ENCODE data around the gene ZNF701. TPM values are rescaled to one million over a fixed set of nuclear protein-coding genes. Genes with fewer than 3 reads are reported as not detected.
A peak's percentile ranks its signal among the peaks of the same experiment; 100 is the strongest.
"Not testable (repeated sequence)": the region's sequence is repeated elsewhere in the genome, so short reads cannot be mapped to it uniquely, and the experiment has no call there.

The ZNF701 gene
- total and polyA plus RNA-seq, 3 donors from 2014 or later, result 8.9 to 22.4 (median 21.3) TPM

DNA sequence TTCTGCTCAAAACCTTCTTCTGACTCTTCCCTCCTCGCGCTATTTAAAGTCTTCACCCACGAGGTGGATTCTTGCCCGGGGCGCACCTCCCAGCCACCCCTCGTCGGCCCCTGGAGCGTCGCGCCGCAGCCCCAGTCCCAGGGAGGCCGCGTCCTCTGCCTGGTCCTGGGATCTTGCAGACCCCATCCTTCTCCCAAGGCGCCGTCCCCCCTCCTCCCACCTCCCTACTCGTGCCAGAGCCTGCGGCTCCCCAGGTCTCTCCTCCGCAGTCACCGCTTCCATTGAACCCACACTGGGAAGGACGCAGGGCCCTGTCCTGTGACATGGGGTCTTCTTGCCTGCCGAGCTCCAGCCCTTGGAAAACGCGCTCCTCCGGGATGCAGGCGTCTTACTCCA is 42.1 kb upstream of the ZNF701 start:
- DNase-seq, result no peak
- Histone ChIP-seq H3K27me3 (no peaks in the 10 kb centered on the region), H3K4me3 (peak overlapping the region; percentile 77 to 82), H3K36me3 (ENCODE audit: low read depth, missing control alignments) (no peaks in the 10 kb centered on the region), H3K9me3 (no peaks in the 10 kb centered on the region), H3K4me1 (peaks cover 5% of the 10 kb centered on the region), H3K27ac (peak overlapping the region; percentile 31 to 85)
- intact Hi-C loops (cut with DNase I; ENCODE audit: low total_unique reads), result no loop called here
- WGBS, 2 donors, result 2% methylated on average over 25 of the region's 25 CpGs
- TF ChIP-seq, protein P1, sequence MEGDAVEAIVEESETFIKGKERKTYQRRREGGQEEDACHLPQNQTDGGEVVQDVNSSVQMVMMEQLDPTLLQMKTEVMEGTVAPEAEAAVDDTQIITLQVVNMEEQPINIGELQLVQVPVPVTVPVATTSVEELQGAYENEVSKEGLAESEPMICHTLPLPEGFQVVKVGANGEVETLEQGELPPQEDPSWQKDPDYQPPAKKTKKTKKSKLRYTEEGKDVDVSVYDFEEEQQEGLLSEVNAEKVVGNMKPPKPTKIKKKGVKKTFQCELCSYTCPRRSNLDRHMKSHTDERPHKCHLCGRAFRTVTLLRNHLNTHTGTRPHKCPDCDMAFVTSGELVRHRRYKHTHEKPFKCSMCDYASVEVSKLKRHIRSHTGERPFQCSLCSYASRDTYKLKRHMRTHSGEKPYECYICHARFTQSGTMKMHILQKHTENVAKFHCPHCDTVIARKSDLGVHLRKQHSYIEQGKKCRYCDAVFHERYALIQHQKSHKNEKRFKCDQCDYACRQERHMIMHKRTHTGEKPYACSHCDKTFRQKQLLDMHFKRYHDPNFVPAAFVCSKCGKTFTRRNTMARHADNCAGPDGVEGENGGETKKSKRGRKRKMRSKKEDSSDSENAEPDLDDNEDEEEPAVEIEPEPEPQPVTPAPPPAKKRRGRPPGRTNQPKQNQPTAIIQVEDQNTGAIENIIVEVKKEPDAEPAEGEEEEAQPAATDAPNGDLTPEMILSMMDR (IDR thresholded peaks at IDR 0.05), result no peak

DNA sequence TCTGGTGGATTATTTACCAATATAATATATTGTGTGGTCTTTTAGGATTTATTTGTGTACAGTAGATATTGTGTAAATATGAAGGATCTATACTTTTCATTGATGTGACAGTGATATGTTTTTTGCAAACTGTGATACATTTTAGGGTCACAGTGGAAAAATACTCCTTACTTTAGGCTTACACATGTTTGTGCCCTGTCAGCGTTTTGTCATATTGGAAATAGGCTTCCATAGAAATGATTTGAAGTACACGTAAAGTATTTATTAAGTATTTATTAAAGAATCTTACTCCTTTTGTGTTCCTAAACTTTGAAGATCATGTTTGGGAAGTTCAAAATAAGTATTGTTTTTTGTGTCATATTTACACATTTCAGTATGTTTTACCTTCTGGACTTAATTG is 37.6 kb upstream of the ZNF701 start:
- WGBS, 2 donors, result 85 to 100% methylated on average over 2 of the region's 2 CpGs
- intact Hi-C loops (cut with DNase I; ENCODE audit: low total_unique reads), result no loop called here
- H3K4me1 ChIP-seq, result peaks cover 5% of the 10 kb centered on the region
- H3K9me3 ChIP-seq, result no peaks in the 10 kb centered on the region
- no peaks in the 10 kb centered on the region for H3K27me3 ChIP-seq
- no peaks in the 10 kb centered on the region for H3K36me3 ChIP-seq (ENCODE audit: low read depth, missing control alignments)
- TF ChIP-seq, protein P1 (IDR thresholded peaks at IDR 0.05), result no peak
- no peak for TF ChIP-seq POLR2A (IDR thresholded peaks at IDR 0.05)
- H3K27ac ChIP-seq, result no peak overlapping the region
- DNase-seq, result no peak
- H3K4me3 ChIP-seq, result no peak overlapping the region

DNA sequence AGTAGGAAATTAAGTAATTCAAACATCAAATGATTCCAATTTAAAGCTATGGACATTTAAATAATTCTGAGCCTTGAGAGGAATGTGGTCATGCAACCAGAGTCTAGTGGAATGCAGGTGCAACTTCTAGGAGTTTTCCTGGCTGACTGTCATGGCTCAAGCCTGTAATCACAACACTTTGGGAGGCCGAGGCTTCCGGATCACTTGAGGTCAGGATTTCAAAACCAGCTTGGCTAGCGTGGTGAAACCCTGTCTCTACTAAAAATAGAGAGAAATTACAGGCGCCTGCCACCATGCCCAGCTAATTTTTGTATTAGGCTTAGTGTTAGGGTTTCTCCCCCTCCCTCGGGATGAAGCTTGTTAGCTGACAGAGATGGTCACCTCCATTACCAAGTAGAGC is 36.2 kb upstream of the ZNF701 start:
- intact Hi-C loops (cut with DNase I; ENCODE audit: low total_unique reads), result no loop called here
- WGBS, 2 donors, result 85 to 90% methylated on average over 5 of the region's 5 CpGs
- H3K4me1 ChIP-seq, result no peaks in the 10 kb centered on the region

DNA sequence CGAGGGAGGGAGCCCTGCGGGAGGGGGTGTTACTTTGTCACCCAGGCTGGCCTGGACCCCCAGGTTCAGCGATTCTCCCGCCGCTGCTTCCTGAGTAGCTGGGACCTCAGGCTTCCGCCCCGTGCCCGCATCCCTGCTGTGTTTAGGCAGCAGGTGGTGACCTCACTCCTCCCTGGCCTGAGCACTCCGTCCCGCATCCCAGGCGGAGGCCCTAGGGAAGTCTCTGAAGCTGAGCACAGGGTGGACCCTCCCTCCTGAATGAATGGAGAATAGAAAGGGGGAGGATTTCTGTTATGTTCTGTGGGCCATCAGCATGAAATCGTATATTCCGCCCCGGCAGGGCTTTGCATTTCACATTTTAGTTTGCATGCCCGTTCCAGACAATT is 34.7 kb upstream of the ZNF701 start:
- H3K27me3 ChIP-seq; H3K4me1 ChIP-seq; H3K9me3 ChIP-seq; H3K36me3 ChIP-seq (ENCODE audit: low read depth, missing control alignments); intact Hi-C loops (cut with DNase I; ENCODE audit: low total_unique reads); DNase-seq: not testable (repeated sequence)
- 3 to 7% methylated on average over 11 to 15 of the region's 15 CpGs for WGBS, 2 donors
- peak overlapping the region in 1 of 2 donors; percentile 76 for H3K27ac ChIP-seq
- H3K4me3 ChIP-seq, result peak overlapping the region; percentile 58 to 62

More for the DNA sequence above, 36.2 kb upstream of the ZNF701 start:
- Histone ChIP-seq H3K4me3 (no peak overlapping the region), H3K27ac (no peak overlapping the region), H3K36me3 (ENCODE audit: low read depth, missing control alignments) (no peaks in the 10 kb centered on the region), H3K9me3 (no peaks in the 10 kb centered on the region), H3K27me3 (no peaks in the 10 kb centered on the region)
- no peak for TF ChIP-seq POLR2A (IDR thresholded peaks at IDR 0.05)
- TF ChIP-seq, protein P1 (IDR thresholded peaks at IDR 0.05), result no peak
- no peak for DNase-seq

DNA sequence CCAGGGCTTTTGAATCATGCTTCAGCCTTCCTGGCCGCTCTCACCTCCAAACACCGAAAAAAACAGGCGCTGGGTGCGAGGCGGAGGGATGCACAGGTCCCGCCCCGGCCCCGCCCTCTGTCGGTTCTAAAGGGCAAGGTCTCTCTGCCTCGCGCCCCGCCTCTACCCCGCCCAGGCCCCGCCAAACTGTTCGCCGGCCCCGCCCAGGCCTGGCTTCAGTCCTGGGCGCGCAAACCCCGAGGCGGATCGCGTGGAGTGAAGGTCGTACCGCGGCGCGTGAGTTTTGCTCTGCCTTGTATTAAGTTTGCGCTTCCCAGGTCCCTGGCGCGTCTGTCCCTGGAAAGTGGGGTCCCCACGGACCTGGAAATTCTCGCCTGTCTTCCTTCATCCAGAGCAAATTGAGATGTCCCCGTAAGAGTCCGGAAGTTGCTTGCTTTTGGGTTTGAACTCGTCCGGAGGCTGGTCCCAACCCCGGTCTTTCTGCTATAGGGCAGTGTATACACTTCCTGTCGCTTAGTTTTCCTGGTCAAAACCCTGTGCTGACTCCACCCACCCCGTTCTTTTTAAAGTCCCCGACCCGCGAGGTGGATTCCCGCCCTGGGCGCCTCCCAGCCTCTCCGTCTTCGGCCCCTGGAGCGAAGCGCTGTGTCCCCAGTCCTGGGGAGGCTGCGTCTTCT is 34.2 kb upstream of the ZNF701 start:
- no peaks in the 10 kb centered on the region for H3K4me1 ChIP-seq
- intact Hi-C loops (cut with DNase I; ENCODE audit: low total_unique reads), result no loop called here
- H3K9me3 ChIP-seq, result no peaks in the 10 kb centered on the region
- no peaks in the 10 kb centered on the region for H3K27me3 ChIP-seq
- no peaks in the 10 kb centered on the region for H3K36me3 ChIP-seq (ENCODE audit: low read depth, missing control alignments)
- peak; percentile 94 for DNase-seq
- WGBS, 2 donors, result 2 to 4% methylated on average over 30 to 50 of the region's 50 CpGs
- TF ChIP-seq, protein P1 (IDR thresholded peaks at IDR 0.05), result peak in 1 of 3 experiments; percentile 9
- TF ChIP-seq POLR2A (IDR thresholded peaks at IDR 0.05), result no peak
- peak overlapping the region; percentile 58 to 62 for H3K4me3 ChIP-seq
- peak overlapping the region in 1 of 2 donors; percentile 76 for H3K27ac ChIP-seq
